ENCODE data around the gene CTDNEP1. TPM values are rescaled to one million over a fixed set of nuclear protein-coding genes. Genes with fewer than 3 reads are reported as not detected.

Gene CTDNEP1
- total RNA-seq, 1 donor from 2014 or later, result 73.5 TPM

DNA sequence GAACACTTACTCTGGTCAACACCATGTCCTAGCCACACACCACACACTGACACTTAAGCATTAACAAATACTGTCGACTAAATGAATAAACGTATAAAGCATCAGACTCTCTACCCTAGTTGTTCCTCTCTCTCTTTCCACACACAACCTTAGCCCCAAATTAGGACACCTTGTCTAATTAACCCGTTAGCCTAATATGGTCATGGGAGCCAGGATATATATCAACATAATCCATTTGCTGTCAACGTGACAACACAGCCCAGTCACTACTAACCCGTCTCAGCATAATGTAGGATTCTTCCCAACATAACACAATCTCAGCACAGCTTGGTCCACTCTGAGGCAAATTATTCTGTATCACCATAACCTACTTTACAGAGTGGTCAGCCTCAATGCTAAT, 19.4 kb downstream of the CTDNEP1 start:
- DNase-seq (ENCODE audit: extremely low read depth, low read depth, low spot score), result no peak

DNA sequence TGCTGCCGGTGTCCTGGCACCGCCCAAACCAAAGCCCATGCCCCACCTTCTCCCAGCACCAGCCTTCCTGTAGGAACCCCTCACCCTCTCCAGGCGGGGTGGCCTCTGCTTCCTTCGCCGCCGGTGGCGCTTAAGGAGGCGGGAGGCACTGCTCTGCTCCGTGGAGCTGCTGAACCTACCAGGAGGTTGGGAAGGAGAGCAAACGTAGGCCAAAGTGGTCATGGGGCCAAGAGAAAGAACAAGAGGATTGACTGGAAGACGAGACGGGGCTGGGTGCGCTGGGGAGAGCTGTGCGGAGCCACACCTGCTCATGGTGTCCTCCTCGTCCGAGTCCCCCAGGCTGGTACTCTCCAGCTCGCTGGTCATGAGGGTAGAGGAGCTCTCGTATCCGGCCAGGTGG, 22.0 kb downstream of the CTDNEP1 start:
- no peak for DNase-seq (ENCODE audit: extremely low read depth, low read depth, low spot score)

DNA sequence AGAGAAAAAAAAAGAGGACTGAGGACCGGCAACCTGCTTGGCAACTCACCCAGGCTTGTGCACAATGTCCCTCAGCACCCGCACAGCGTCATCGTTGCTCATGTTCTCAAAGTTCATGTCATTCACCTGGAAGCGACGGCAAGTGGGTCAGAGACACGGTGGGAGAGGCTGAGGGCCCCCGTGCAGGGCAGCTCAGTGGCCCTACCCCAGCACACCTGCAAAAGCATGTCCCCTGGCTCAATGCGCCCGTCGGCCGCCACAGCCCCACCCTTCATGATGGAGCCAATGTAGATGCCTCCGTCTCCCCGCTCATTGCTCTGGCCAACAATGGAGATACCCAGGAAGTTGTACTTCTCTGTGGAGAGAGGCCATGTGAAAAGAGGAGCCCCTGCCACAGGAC, 22.6 kb downstream of the CTDNEP1 start:
- no peak for DNase-seq (ENCODE audit: extremely low read depth, low read depth, low spot score)

DNA sequence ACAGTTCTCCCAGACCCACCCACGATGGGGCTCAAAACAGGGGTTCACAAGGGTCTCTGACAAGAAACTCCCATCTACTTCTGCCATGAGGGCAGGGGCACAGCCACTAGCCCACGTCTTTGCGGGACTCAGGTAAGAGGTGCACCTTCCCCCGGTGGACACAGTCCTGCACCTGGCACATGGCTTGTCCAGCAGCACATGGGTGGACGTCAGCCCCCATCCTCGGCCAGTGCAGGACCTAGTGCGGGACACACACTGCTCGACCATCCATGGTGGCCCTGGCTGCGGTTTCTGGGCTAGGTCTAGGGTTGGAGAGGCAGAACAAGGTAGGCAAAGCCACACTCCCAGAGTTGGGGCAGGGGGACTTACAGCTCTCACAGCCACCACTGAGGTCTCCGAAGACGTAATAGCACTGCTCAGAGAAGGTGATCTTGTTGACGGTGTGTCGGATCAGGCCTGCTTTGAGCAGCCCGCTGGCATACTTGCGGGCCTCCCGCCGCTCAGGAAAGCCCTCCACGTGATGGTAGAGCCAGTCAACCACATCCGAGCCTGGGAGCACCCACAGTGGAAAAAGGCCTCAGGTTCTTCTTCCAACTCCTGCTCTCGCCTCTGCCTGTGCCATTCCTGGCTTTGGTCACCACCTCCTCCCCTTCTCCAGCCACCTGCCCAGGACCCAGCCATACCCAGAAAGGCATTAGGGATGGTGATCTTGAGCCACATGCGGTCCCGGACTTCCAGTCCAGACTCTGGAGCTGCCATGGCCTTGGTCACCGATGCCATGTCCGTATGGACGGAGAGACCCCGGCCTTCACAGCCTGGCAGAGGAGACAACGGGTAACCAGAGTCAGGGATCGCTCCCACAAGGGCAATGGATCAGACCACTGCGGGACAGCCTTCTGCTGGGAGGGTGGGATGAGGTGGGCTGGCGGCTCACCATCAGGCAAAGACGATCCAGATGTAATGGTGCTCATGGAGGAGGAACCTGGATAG, 24.5 kb downstream of the CTDNEP1 start:
- DNase-seq (ENCODE audit: extremely low read depth, low read depth, low spot score), result no peak

DNA sequence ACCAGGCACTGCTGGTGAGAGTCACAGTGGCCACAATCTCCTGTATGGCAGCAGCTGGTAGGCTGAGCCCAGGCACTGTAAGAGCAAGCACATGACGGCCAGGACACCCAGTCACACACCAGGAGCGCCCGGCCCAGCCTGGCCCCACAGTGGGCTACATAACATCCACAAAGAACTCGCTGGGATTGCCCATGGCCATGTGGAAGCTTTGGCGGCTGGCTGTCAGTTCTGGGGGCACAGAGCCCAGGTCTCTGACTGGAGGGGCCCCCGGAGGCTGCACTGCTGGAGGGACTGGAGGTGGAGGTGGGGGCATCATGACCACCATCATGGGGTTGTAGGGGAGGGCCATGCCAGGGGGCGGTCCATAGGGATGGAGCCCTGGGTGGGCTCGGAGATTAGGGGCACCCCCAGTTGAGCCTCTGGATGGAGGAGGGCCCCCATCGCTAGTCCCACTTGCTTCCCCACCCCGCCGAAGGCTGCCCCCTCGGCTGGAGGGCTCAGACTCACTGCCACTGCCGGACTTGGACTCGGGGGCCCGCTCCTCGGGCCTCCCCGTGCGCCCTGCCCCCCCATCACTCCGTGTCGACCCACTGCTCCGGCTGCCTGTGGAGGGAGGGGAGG, 25.7 kb downstream of the CTDNEP1 start:
- no peak for DNase-seq (ENCODE audit: extremely low read depth, low read depth, low spot score)

DNA sequence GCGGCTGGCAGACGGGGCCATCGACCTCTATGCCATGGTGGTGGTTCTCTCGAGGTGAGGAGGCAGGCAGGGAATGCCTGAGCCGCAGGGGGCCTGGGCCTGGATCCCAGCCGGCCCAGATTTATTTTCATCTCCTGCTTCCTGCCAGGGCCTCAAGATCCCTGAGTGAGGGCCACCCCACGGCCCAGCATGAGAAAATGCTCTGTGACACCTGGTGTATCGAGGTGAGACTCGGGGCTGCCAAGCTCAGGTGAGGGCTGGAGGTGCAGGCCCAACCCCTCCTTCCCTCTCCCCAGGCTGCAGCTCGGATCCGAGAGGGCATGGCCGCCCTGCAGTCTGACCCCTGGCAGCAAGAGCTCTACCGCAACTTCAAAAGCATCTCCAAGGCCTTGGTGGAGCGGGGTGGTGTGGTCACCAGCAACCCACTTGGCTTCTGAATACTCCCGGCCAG, 26.8 kb downstream of the CTDNEP1 start:
- no peak for DNase-seq (ENCODE audit: extremely low read depth, low read depth, low spot score)

DNA sequence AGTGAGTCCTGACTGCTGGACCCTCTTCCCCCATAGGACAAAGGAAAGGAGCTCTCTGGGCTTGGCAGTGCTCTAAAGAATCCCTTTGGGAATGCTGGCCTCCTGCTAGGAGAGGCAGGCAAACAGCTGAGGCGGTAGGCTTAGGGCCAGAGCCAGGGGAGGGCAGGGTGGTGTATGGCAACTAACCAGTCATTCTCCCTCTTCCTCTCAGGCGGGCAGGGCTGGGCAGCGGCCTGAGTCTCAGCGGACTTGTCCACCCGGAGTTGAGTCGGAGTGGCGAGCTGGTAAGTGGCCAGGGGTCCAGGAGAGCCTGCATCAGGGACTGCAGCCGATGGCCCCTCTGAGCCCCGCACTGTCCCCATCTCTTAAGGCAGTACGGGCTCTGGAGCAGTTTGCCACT, 27.4 kb downstream of the CTDNEP1 start:
- DNase-seq (ENCODE audit: extremely low read depth, low read depth, low spot score), result no peak

DNA sequence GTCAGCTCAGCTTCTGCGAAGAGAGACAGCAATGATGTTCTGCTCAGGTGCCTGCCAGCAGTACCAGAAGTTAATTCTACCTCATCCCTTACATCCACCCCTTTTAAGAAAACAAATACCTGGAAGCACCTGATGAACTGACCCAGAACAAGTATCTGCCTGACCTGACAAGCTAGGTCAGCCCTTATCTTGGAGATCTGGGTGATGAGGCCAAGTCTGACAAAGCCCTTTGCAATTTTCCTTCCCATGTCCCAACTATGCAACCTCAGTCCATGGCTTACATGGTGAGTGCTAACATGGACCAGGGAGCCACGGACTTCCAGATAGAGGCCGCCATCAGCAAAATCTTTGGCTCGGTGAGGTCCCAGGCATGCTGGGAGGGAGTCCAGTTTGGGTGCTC, 28.2 kb downstream of the CTDNEP1 start:
- DNase-seq (ENCODE audit: extremely low read depth, low read depth, low spot score), result no peak

DNA sequence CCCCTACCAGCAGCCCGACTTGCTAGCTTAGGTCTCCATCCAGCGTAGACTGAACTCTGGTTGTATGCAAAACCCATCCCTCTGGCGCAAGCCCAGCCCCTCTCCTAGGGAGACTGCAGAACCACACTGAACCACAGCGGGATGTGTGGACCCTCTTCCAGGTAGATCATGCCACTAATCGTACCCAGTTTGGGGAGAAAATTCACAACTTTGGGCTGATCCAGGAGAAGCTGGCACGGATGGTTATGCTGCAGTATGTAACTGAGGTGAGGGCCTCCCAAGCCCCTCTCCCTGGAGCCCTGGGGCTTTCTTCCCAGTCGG, 28.6 kb downstream of the CTDNEP1 start:
- no peak for DNase-seq (ENCODE audit: extremely low read depth, low read depth, low spot score)

DNA sequence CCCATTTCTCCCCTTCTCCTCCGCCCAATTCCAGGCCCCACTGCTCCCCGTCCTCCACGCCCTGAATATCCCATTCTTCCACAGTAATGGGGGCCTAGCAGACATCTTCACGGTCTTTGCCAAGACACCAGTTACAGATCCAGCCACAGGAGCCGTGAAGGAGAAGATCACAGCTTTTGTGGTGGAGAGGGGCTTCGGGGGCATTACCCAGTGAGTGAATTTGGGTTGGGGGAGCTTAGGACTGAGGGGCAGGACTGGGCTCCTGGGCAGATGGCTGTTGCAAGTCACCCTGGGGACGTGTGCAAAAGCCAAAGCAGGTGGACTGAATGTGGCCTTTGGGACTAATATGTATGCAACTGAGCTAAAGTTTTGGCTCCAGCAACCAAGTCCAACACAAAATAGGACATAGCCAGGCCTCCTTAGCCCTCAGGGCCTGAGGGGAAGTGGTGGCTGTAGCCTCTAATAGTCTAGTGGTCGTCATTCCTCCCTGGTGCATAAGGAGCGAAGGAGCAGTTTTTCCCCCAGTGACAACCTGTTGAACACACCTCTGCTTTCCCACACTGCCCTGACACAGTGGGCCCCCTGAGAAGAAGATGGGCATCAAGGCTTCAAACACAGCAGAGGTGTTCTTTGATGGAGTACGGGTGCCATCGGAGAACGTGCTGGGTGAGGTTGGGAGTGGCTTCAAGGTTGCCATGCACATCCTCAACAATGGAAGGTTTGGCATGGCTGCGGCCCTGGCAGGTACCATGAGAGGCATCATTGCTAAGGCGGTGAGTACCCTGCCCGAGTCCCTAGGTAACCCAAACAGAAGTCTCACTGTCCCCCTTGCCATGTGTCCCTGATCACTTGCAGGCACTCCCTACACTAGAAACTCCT, 29.2 kb downstream of the CTDNEP1 start:
- DNase-seq (ENCODE audit: extremely low read depth, low read depth, low spot score), result no peak

DNA sequence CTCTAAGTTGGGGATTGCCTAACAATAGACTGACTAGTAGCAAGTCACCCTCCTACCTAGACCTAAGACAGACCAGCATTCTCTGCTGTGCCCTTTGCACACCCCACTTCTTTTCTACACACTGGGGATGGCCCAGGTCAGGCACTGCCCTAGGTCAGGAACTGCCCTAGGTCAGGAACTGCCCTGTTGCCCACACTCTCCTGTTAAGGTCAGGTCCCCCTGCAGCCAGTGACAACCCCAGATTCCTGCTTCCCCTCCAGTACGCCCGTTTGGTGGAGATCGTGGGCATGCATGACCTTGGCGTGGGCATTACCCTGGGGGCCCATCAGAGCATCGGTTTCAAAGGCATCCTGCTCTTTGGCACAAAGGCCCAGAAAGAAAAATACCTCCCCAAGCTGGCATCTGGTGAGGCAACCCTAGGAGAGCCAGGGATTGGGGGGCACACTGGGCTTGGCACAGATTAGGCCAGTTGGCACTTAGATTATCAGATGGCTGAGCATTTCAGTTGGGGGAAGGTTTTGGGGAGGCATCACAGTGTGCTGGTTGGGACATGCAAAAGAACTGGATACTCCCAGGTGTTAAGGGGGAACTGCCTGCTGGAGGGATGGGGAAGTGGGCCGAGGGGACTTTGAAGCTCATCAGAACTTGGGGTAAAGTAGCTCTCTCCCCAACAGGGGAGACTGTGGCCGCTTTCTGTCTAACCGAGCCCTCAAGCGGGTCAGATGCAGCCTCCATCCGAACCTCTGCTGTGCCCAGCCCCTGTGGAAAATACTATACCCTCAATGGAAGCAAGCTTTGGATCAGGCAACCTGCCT, 30.0 kb downstream of the CTDNEP1 start:
- no peak for DNase-seq (ENCODE audit: extremely low read depth, low read depth, low spot score)

DNA sequence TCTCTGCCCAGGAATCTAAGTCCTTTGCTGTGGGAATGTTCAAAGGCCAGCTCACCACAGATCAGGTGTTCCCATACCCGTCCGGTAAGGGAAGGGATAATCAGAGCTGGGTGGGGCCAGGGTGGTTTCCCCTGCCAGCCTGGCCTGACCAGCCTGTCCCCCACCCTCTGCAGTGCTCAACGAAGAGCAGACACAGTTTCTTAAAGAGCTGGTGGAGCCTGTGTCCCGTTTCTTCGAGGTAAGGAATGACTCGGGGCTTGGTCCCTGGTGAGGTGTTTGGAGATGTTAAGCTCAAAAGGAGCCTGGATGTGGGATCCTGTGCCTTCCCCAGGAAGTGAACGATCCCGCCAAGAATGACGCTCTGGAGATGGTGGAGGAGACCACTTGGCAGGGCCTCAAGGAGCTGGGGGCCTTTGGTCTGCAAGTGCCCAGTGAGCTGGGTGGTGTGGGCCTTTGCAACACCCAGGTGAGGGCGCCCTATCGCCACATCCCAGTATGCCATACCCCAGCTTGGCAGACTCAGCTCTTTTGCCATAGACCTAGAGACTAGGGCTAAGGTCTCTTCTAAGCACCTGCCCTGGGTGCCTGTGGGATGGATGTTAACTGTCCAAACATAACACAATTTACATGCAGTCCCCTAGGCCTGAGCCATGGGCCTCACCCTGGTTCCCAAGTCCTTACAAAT, 30.8 kb downstream of the CTDNEP1 start:
- DNase-seq (ENCODE audit: extremely low read depth, low read depth, low spot score), result no peak

DNA sequence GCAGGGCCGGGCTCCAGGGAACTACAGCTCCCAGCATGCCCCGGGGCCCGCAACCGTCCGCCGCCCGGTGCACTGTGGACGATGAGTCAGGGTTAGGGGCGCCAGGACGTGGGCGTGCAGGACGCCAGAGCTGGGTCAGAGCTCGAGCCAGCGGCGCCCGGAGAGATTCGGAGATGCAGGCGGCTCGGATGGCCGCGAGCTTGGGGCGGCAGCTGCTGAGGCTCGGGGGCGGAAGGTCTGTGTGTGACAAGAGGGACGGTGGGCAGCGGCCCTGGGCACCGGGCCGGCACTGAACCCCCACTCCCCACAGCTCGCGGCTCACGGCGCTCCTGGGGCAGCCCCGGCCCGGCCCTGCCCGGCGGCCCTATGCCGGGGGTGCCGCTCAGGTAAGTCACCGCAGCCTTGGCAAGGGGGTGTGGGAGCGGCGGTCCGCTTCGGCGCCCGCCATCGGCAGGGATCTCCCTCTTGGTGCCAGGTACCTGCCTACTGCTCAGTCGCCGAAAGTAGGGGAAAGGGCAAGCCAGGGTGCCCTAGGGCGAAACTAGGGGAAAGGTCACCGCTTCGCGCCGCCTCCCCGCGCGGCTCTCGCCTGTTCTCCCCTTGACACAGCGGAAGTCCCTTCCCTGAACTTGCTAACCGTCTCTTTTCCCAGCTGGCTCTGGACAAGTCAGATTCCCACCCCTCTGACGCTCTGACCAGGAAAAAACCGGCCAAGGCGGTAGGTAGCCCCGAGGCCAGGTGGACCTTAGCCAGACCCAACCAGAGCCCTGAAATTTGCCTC, 31.5 kb downstream of the CTDNEP1 start, which contains the start of the genes ACADVL and DLG4:
Gene ACADVL, plus strand, starts transcription at position 127 of the 781 bp plus-strand sequence. Its CDS starts 47 bp downstream, at position 174.
Gene DLG4, minus strand, starts transcription at position 25 of the 781 bp plus-strand sequence.
- DNase-seq (ENCODE audit: extremely low read depth, low read depth, low spot score), result no peak

DNA sequence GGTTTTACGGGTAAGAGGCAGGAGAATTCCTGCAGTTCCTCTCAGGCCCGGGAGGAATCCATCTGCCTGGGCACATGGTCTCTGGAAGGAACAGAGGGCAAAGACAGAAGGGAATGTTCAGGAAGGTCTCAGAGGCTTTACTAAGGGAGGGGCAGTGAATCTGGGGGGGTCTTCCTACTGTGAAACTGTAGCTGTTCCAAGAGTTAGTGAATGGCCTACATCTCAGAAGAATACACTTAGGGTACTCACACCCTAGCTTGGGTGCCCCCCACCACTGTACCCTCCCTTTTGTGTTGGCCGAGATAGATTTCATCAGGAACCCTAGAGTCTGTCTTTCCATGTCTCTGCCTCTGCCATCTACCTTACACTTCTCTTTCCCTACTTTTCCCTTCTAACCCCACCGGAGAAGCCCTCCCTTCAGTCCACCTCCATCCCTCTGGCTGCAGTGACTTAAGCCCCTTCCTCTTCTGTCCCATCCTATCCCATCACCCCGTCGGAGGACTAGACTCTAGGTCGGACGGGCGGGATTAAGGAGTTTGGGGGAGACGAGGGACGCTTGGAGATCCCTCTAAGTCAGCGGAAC, 32.2 kb downstream of the CTDNEP1 start:
- no peak for DNase-seq (ENCODE audit: extremely low read depth, low read depth, low spot score)

DNA sequence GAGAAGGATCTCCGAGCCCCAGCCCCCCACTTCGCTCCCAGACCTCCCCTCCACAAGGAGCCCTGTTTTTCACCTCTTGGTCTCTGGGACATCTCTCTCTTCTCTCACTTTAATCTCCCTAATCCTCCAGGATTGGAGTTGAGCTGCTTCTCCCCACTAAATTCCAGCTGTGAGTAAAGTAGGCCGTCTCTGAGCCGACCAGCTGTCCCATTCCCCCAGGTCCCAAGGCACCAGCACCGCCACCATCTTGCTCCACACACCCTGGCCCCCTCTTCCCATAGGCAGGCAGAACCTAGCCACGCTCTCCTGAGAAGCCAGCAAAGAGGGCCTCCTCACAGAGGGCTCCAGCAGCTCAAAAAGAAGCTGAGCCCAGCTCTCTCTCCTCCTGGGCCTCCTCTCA, 32.8 kb downstream of the CTDNEP1 start:
- DNase-seq (ENCODE audit: extremely low read depth, low read depth, low spot score), result no peak

DNA sequence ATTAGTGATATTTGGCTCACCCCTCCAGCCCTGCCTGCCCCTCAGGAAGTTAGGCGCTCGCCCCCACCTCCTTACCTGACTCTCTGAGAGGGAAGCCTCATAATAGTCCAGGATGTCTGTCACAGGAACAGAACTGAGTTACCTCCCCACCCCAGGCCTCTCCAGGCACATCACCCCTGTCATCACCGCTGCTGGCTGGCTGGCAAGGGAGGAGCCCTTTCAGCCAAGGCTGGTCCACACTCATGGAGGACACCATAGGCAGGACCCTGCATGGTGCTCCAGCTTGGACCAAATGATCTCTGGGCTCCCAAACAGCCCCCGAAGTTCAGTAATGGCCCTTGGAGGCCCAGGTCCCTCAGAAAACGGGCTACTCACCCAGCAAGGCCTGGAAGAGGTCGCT, 33.4 kb downstream of the CTDNEP1 start:
- DNase-seq (ENCODE audit: extremely low read depth, low read depth, low spot score), result no peak

DNA sequence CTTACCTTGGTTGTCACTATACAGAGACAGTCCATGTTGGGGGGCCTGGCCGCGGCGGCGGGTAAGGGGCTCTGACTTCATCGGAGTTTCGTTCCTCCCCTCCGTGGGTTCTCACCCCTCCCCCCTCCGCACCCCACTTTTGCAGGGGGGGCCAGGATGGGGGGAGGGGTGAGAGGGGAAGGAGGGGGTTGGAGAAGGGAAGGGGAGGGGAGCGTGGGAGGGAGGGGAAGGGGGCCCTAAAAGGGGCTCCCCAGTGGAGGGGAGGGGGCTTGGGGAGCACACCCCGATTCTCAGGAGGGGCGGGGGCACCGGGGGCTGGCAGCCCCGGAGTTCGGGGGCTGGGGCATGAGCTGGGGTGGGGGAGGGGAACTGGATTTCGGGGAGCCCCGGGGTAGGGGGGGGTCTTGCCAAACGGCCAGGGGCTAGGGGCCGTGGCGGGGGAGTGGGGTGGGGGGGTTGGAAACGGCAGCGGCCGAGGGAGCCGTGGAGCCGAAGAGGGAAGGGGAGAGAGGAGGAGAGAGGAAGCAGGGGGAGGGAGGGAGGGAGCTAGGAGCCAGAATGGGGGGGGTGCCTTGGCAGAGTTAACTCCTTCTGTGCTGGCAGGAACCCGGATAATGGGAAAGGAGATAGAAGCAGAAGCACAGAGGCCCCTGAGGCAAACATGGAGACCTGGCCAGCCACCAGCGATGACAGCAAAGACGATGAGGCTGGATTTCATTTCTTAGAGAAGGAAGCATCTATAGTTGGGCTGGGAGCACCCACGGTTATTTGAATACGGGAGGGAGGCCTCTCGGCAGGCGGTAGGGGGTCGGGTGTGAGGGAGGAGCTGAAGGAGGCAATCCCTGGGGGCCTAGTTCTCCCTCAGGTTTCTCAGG, 34.2 kb downstream of the CTDNEP1 start:
- no peak for DNase-seq (ENCODE audit: extremely low read depth, low read depth, low spot score)
